Measurements from ENCODE around the gene RNPS1. TPM values are rescaled to one million over a fixed set of nuclear protein-coding genes. Genes with fewer than 3 reads are reported as not detected.

Gene RNPS1
- total and polyA plus RNA-seq, 3 donors from 2014 or later: 197 to 294 (median 261) TPM

DNA sequence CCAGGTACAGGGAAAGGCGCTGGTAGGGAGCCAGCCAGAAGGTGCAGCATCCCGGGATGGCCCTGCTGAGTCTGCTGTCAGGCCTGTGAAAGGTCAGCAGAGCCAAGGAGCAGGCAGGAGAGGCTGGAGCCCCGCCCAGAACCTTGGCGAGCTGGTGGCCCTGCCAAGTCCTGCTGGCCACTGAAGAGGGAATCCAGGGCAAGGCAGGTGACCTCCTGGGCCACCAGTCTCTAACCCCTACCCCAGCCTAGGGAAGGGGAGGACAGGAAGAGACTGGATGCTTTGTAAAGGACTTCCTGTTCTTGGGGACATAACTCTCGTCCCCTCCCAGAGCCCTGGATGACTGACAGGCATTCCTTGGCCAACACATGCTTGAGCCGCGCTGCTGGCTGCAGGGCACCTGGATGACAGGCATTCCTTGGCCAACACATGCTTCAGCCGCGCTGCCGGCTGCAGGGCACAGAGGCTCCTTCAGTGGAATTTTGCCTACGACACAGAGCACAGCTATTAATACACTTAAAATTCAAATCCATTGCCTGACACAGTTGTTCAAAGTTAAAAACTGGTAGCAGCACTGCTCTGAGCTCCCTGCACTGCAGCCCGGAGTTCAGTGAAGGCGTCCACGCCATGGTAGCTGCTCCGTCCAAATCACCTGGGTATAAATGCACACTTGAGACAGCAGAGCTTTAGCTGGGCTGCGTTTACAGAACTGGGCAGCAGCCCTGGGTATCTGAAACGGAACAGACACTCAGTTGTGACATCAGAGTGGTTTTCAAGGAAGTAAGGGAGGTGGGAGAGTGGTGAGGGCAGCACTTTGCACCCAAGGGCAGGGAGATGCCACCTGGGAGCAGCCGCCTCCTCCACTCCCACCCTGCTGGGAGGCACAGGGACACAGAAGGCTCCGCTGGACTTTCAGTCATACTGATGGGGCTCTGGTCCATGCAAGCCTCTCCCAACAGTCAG, 55.3 kb downstream of the RNPS1 start:
- Histone ChIP-seq H3K36me3 (ENCODE audit: low read depth, missing control alignments) (no peaks in the 10 kb centered on the region), H3K4me1 (peaks cover 40% of the 10 kb centered on the region), H3K27me3 (no peaks in the 10 kb centered on the region), H3K27ac (peak overlapping the region; percentile 25 to 50), H3K9me3 (no peaks in the 10 kb centered on the region), H3K4me3 (no peak overlapping the region)
- DNase-seq: peak; percentile 46
- intact Hi-C loops (cut with DNase I; ENCODE audit: low total_unique reads): no loop called here
- TF ChIP-seq CTCF (IDR thresholded peaks at IDR 0.05) (no peak), POLR2A (IDR thresholded peaks at IDR 0.05) (no peak)
- 57 to 61% methylated on average over 16 to 19 of the region's 19 CpGs for WGBS, 2 donors

GRCh38 chr16:2211923-2212347, 56.0 kb downstream of the RNPS1 start:
- DNase-seq: peak; percentile 45
- H3K27me3 ChIP-seq: no peaks in the 10 kb centered on the region
- H3K4me1 ChIP-seq: peaks cover 40% of the 10 kb centered on the region
- peak overlapping the region in 1 of 2 donors; percentile 50 for H3K27ac ChIP-seq
- no peaks in the 10 kb centered on the region for H3K36me3 ChIP-seq (ENCODE audit: low read depth, missing control alignments)
- no peak overlapping the region for H3K4me3 ChIP-seq
- intact Hi-C loops (cut with DNase I; ENCODE audit: low total_unique reads): no loop called here
- TF ChIP-seq POLR2A (IDR thresholded peaks at IDR 0.05) (no peak), CTCF (IDR thresholded peaks at IDR 0.05) (no peak)
- WGBS, 2 donors: 73 to 75% methylated on average over 5 to 11 of the region's 11 CpGs
- H3K9me3 ChIP-seq: no peaks in the 10 kb centered on the region

- Histone ChIP-seq H3K36me3 (ENCODE audit: low read depth, missing control alignments) (no peaks in the 10 kb centered on the region), H3K27ac (no peak within 1 kb of the TSS), H3K4me3 (no peak within 1 kb of the TSS), H3K27me3 (no peaks in the 10 kb centered on the region), H3K9me3 (no peaks in the 10 kb centered on the region), H3K4me1 (peaks cover 51% of the 10 kb centered on the region)
- intact Hi-C loops (cut with DNase I; ENCODE audit: low total_unique reads): no loop called here
- TF ChIP-seq CTCF (IDR thresholded peaks at IDR 0.05) (no peak), POLR2A (IDR thresholded peaks at IDR 0.05) (no peak)
- 45 to 56% methylated on average over 15 to 24 of the region's 24 CpGs for whole genome bisulfite sequencing, 2 donors
- peak; percentile 77 for DNase-seq
Observed at GRCh38 chr16:2210386-2211365, 57.2 kb downstream of the RNPS1 start, which contains the start of gene BRICD5. Gene BRICD5 (minus strand): TSS chr16:2210863. CDS start chr16:2210833, 30 bp downstream.

DNA sequence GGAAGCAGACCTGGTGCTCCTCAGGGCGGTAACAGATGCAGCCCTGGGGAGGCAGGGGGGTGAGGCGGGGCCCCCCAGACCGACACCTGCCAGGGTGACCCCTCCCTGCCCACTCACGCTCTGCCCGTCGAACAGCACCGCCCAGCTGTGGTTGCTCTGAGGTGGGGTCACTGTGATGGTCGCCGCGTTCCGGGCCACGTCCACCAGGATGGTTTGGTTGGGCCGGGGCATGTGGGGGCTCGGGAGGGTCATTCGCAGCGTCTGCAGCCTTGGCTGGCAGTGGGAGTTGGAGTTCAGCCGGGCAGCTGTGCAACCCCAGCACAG, 58.0 kb downstream of the RNPS1 start:
- WGBS, 2 donors: 71 to 87% methylated on average over 3 to 16 of the region's 17 CpGs
- intact Hi-C loops (cut with DNase I; ENCODE audit: low total_unique reads): no loop called here
- no peaks in the 10 kb centered on the region for H3K27me3 ChIP-seq
- no peak overlapping the region for H3K4me3 ChIP-seq
- H3K4me1 ChIP-seq: peaks cover 51% of the 10 kb centered on the region
- no peak overlapping the region for H3K27ac ChIP-seq
- TF ChIP-seq CTCF (IDR thresholded peaks at IDR 0.05) (no peak), POLR2A (IDR thresholded peaks at IDR 0.05) (no peak)
- no peaks in the 10 kb centered on the region for H3K36me3 ChIP-seq (ENCODE audit: low read depth, missing control alignments)
- no peaks in the 10 kb centered on the region for H3K9me3 ChIP-seq
- DNase-seq: no peak

Data from testis (tissue), 3 donors.